ENCODE data around the gene ACACB.

Gene ACACB

DNA sequence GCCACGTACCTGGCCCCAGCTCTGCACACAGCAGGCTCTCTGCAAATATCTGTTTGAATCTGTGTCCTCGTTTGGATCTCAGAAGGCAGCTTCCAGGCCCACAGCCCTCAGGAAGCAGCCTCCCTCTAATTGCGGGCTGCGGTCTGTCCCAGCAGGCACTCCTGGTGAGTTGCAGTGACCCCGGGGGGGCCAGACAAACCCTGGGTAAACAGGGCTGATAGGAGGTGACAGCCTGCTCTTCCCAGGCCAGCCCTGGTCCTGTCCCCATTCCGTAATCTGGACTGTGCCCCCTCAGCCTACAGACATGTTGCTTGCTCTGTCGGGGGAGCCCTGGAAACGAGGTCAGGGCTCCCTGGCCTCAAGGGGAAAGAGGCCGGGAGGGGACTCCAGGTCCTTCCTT lies 190.7 kb downstream of the ACACB start:
- ChIA-PET POLR2A (no interaction called here), CTCF (interaction anchor here (1.9 kb wide), 1 partner anchor 10 kb away, joined by 5 read pairs; no protein-coding TSS in a partner anchor)
- TF ChIP-seq CTCF (IDR thresholded peaks at IDR 0.05; ENCODE audit: control extremely low read depth, extremely low read depth, low read depth, missing control alignments): no peak
- DNase-seq (ENCODE audit: extremely low spot score): peak; percentile 7

- ChIA-PET POLR2A (no interaction called here), CTCF (no interaction called here)
- no peak for TF ChIP-seq CTCF (IDR thresholded peaks at IDR 0.05; ENCODE audit: control extremely low read depth, extremely low read depth, low read depth, missing control alignments)
- DNase-seq (ENCODE audit: extremely low spot score): peak; percentile 10
These were observed 192.4 kb downstream of the ACACB start, which contains the start of gene FOXN4 for GRCh38 chr12:109308534-109309380. FOXN4 (minus strand) TSS chr12:109309284; CDS start chr12:109308321, 963 bp downstream.

- TF ChIP-seq CTCF (IDR thresholded peaks at IDR 0.05; ENCODE audit: control extremely low read depth, extremely low read depth, low read depth, missing control alignments): no peak
- DNase-seq (ENCODE audit: extremely low spot score): peak; percentile 21
- ChIA-PET POLR2A (no interaction called here), CTCF (no interaction called here)
These were observed 193.2 kb downstream of the ACACB start for GRCh38 chr12:109309381-109310246.

- ChIA-PET CTCF (interaction anchor here (2.0 kb wide), 1 partner anchor 8 kb away, joined by 5 read pairs; no protein-coding TSS in a partner anchor), POLR2A (no interaction called here)
- peak; percentile 14 for DNase-seq (ENCODE audit: extremely low spot score)
- no peak for TF ChIP-seq CTCF (IDR thresholded peaks at IDR 0.05; ENCODE audit: control extremely low read depth, extremely low read depth, low read depth, missing control alignments)
These were observed 194.1 kb downstream of the ACACB start for GRCh38 chr12:109310247-109311125.
